ENCODE results near the gene FEZF1. TPM values are rescaled to one million over a fixed set of nuclear protein-coding genes. Genes with fewer than 3 reads are reported as not detected.

Gene FEZF1
- total and polyA plus RNA-seq, 2 experiments from 2014 or later: not detected

DNA sequence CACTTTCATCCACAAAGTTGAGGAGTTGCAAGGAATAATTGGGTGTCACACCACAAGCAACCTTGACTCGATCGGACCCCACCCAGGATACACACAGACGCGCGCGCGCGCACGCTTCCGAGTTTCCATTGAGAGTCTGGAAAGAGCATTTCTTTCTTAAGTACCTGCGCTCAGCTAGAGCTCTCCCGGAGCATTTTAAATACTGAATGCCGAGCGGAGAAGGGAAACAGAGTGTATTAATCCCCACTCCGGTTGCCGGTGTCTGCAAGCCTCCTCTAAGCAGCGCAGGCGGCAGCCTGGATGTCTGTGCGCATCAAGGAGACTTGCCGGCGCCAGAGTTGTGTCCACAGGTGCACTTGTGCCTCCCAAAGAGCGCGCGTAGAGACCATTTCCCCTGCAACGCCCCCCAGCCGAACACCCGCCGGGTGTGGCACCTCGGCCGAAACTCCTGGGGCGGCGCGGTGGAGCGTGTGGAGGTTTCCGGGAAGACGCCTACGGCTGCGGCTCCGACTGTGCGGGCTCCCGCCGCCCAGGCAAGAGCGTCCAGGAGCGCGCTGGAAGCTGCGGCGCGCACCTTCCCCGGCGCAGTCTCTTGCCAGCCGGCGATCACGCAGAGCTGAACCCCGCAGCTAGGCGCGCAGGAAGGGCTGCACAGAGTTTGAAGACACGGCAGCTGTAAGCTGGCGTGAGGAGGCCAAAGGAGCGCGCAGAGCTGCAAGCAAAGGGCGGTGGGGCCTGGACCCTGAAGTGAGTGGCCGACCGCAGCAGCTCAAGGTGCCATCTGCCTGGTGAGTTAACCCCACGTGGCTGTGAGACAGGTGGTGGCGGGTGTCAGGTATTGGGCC, 1.1 kb upstream of the FEZF1 start:
- no peak overlapping the region for H3K4me3 ChIP-seq
- no peaks in the 10 kb centered on the region for H3K4me1 ChIP-seq (ENCODE audit: insufficient read depth)
- H3F3A ChIP-seq (ENCODE audit: insufficient read depth): no peaks in the 10 kb centered on the region
- DNase-seq: no peak
- H2AFZ ChIP-seq: no peak overlapping the region
- no peaks in the 10 kb centered on the region for H4K20me1 ChIP-seq (ENCODE audit: insufficient read depth)
- H3K79me2 ChIP-seq (ENCODE audit: insufficient read depth): no peaks in the 10 kb centered on the region
- H3K9me2 ChIP-seq (ENCODE audit: insufficient read depth): no peaks in the 10 kb centered on the region
- H3K27ac ChIP-seq: no peak overlapping the region
- no peaks in the 10 kb centered on the region for H3K9me3 ChIP-seq (ENCODE audit: low read depth)
- peaks cover 96% of the 10 kb centered on the region for H3K27me3 ChIP-seq (replicated peaks; ENCODE audit: insufficient read depth)
- H3K4me2 ChIP-seq (ENCODE audit: unreplicated experiment): no peak overlapping the region
- no peak overlapping the region for H3K9ac ChIP-seq
- in situ Hi-C loops (cut with MboI): no loop called here
- 8% methylated on average over 51 to 65 of the region's 65 CpGs for WGBS, 2 experiments (ENCODE audit: low coverage in 1 of 2, low lambda C conversion rate in 2 of 2, missing lambda C conversion rate in 2 of 2)
- 0 out of 2 replicates have a peak, but pooled peaks have one; percentile 5 for TF ChIP-seq EZH2phosphoT487 (IDR thresholded peaks at IDR 0.05; ENCODE audit: insufficient read depth, low read depth)
- TF ChIP-seq EZH2 (IDR thresholded peaks at IDR 0.05; ENCODE audit: insufficient read depth, poor library complexity, severe bottlenecking): peak; percentile 54
- H3K36me3 ChIP-seq (ENCODE audit: low read depth): no peaks in the 10 kb centered on the region

DNA sequence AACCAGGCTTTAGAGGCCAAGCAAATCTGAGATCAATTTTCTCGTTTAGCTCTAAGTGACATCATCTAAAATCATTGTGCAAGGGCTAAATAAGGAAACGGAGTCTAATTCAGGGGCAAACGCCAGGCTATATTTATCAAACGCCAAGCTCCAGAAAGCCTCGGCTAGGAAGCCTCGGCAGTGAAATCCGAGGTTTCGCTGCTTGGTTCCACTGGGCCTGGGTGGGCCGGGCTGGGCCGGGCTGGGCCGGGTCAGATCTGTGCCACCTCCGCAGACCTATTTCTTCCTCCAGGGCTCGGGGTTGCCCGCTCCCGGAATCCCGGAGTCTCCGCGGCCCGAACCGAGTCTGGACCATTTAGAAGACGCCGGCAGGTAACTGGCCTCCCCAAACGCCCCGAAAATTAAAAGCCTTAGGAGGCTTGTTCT, 459 bp upstream of the FEZF1 start:
- Histone ChIP-seq H3K27ac (no peak overlapping the region), H3K4me2 (ENCODE audit: unreplicated experiment) (no peak overlapping the region), H3K4me3 (no peak overlapping the region), H3F3A (ENCODE audit: insufficient read depth) (no peaks in the 10 kb centered on the region), H2AFZ (no peak overlapping the region), H3K9ac (no peak overlapping the region), H3K27me3 (replicated peaks; ENCODE audit: insufficient read depth) (peaks cover 96% of the 10 kb centered on the region), H3K79me2 (ENCODE audit: insufficient read depth) (no peaks in the 10 kb centered on the region), H3K4me1 (ENCODE audit: insufficient read depth) (no peaks in the 10 kb centered on the region), H4K20me1 (ENCODE audit: insufficient read depth) (no peaks in the 10 kb centered on the region), H3K36me3 (ENCODE audit: low read depth) (no peaks in the 10 kb centered on the region), H3K9me3 (ENCODE audit: low read depth) (no peaks in the 10 kb centered on the region), H3K9me2 (ENCODE audit: insufficient read depth) (no peaks in the 10 kb centered on the region)
- peak; percentile 36 for DNase-seq
- 2 to 5% methylated on average over 24 of the region's 24 CpGs for WGBS, 2 experiments (ENCODE audit: low coverage in 1 of 2, low lambda C conversion rate in 2 of 2, missing lambda C conversion rate in 2 of 2)
- no peak for TF ChIP-seq EZH2 (IDR thresholded peaks at IDR 0.05; ENCODE audit: insufficient read depth, poor library complexity, severe bottlenecking)
- in situ Hi-C loops (cut with MboI): no loop called here

DNA sequence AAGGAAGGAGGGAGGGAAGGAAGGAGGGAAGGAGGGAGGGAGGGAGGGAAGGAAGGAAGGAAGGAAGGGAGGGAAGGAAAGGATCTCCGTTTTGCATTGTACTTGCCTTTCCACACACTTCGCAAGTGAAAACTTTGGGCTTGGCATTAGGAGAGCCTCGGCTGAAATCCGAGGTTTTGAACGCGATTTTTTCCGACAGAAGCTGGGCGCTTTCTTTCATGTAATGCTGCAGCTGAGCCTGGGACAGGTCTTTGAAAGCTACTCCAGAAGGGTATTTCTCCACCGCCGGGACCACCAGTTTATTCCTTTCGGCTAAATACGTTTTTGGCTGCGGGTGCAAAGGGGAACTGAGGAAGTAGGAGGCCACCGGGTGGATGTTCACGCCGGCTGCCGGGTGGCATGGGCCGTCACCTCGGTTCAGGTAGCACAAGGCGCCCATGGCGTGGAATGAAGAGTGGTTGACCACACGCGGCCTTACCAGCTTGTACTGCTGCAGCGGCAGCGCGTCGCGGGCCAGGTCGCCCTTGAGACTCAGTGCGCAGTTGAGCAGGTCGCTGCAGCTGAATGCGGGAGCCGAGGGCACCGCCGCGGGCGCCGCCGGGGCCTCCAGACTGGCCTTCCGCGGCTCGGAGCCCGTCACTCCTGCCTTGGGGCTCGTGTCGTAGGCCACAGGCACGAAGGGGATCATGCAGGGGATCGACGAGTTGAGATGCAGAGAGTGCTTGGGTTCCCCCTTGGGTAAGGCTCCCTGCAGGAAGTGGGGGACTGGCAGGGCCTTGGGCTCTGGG, 825 bp downstream of the FEZF1 start:
- Histone ChIP-seq H3K4me2 (ENCODE audit: unreplicated experiment) (no peak overlapping the region), H3K27me3 (replicated peaks; ENCODE audit: insufficient read depth) (peaks cover 96% of the 10 kb centered on the region), H3K27ac (no peak overlapping the region), H3K36me3 (ENCODE audit: low read depth) (no peaks in the 10 kb centered on the region), H3K4me3 (no peak overlapping the region), H3K79me2 (ENCODE audit: insufficient read depth) (no peaks in the 10 kb centered on the region), H3K4me1 (ENCODE audit: insufficient read depth) (no peaks in the 10 kb centered on the region), H2AFZ (no peak overlapping the region), H3F3A (ENCODE audit: insufficient read depth) (no peaks in the 10 kb centered on the region), H4K20me1 (ENCODE audit: insufficient read depth) (no peaks in the 10 kb centered on the region), H3K9ac (no peak overlapping the region), H3K9me3 (ENCODE audit: low read depth) (no peaks in the 10 kb centered on the region), H3K9me2 (ENCODE audit: insufficient read depth) (no peaks in the 10 kb centered on the region)
- no peak for TF ChIP-seq EZH2phosphoT487 (IDR thresholded peaks at IDR 0.05; ENCODE audit: insufficient read depth, low read depth)
- peak; percentile 5 for TF ChIP-seq EZH2 (IDR thresholded peaks at IDR 0.05; ENCODE audit: insufficient read depth, poor library complexity, severe bottlenecking)
- in situ Hi-C loops (cut with MboI): no loop called here
- no peak for DNase-seq
- 6% methylated on average over 34 to 46 of the region's 48 CpGs for WGBS, 2 experiments (ENCODE audit: low coverage in 1 of 2, low lambda C conversion rate in 2 of 2, missing lambda C conversion rate in 2 of 2)

DNA sequence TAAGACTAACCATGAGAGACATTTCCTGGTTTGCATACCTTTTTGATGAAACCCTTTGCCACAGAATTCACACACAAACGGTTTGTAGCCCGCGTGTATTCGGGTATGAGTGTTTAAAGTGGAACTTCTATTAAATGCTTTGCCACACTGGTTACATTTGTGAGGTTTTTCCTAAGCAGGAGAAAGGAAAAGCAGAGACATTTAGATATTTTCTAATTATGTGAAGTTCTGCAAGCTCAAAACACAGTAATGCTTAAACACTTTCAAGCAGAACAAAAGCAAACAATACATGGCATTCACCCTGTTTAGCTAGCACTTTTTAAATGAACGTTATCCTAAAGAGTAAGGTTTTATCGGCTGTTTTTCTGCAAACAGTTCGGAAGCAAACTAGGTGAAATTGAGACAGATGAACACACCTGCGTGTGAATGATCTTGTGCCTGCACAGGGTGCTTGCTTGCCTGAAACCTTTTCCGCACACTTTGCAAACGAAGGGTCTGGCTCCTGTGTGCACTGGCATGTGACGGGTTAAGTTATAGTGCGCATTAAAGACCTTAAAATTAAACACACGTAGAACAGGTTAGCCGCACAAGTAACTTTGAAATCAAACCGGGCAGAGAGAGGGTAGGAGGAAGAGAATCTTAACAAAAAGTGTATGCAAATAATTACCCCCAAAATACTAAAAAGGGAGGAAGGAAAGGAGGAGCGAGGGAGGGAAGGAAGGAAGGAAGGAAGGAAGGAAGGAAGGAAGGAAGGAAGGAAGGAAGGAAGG, 1.6 kb downstream of the FEZF1 start:
- no peak overlapping the region for H3K4me2 ChIP-seq (ENCODE audit: unreplicated experiment)
- no peaks in the 10 kb centered on the region for H3F3A ChIP-seq (ENCODE audit: insufficient read depth)
- H3K27me3 ChIP-seq (replicated peaks; ENCODE audit: insufficient read depth): peaks cover 95% of the 10 kb centered on the region
- no peaks in the 10 kb centered on the region for H3K9me3 ChIP-seq (ENCODE audit: low read depth)
- H3K4me3 ChIP-seq: no peak overlapping the region
- H3K36me3 ChIP-seq (ENCODE audit: low read depth): no peaks in the 10 kb centered on the region
- H2AFZ ChIP-seq: no peak overlapping the region
- 7 to 8% methylated on average over 16 of the region's 16 CpGs for WGBS, 2 experiments (ENCODE audit: low coverage in 1 of 2, low lambda C conversion rate in 2 of 2, missing lambda C conversion rate in 2 of 2)
- H3K9ac ChIP-seq: no peak overlapping the region
- H3K27ac ChIP-seq: no peak overlapping the region
- no peaks in the 10 kb centered on the region for H3K79me2 ChIP-seq (ENCODE audit: insufficient read depth)
- TF ChIP-seq EZH2 (IDR thresholded peaks at IDR 0.05; ENCODE audit: insufficient read depth, poor library complexity, severe bottlenecking): peak; percentile 89
- no peak for TF ChIP-seq EZH2phosphoT487 (IDR thresholded peaks at IDR 0.05; ENCODE audit: insufficient read depth, low read depth)
- no peaks in the 10 kb centered on the region for H3K9me2 ChIP-seq (ENCODE audit: insufficient read depth)
- no peak for DNase-seq
- no peaks in the 10 kb centered on the region for H3K4me1 ChIP-seq (ENCODE audit: insufficient read depth)
- H4K20me1 ChIP-seq (ENCODE audit: insufficient read depth): no peaks in the 10 kb centered on the region
- in situ Hi-C loops (cut with MboI): no loop called here
